Testis (tissue), 2 donors: ENCODE data around the gene CDKL4.

Experiments
- CTCF ChIP-seq, 3 experiments: fragments of 450-650 bp in 2 of 3; fragments of 200-600 bp in 1 of 3; sonication (generic) in 1 of 3; IDR thresholded peaks; one replicate each; pipeline ENCODE4 v1.5.1; 2016 to 2019; ENCODE audit warnings: antibody characterized with exemption in 3 of 3, mild to moderate bottlenecking in 2 of 3, moderate library complexity in 1 of 3
- POLR2A ChIP-seq: fragments of 450-650 bp; IDR thresholded peaks from one replicate; pipeline ENCODE4 v1.6.1; 2017; ENCODE audit warnings: antibody characterized with exemption, mild to moderate bottlenecking, moderate library complexity

- TF ChIP-seq POLR2A: no peak
- no peak for TF ChIP-seq CTCF (IDR thresholded peaks at IDR 0.05)
These were observed 41.0 kb downstream of the CDKL4 start for GRCh38 chr2:39202639-39203369.
